Right forelimb (tissue), 1 donor: Measurements from ENCODE around the gene FIZ1.
A peak's percentile ranks its signal among the peaks of the same experiment; 100 is the strongest.

ENCODE experiments used
- DNase-seq: peaks from one replicate; pipeline ENCODE4 v3.0.0-alpha.2; 2018

Gene FIZ1

GRCh38 chr19:55599468-55599841 lies at the start of gene FIZ1:
Gene FIZ1, minus strand, starts transcription at chr19:55599517. Its CDS starts 1,652 bp downstream, at chr19:55597865.
- peak; percentile 100 for DNase-seq

GRCh38 chr19:55648585-55649267 lies 49.4 kb upstream of the FIZ1 start:
- DNase-seq = peak; percentile 44

GRCh38 chr19:55647732-55648584 lies 48.6 kb upstream of the FIZ1 start, which contains the start of gene CCDC106:
Gene CCDC106, plus strand, starts transcription at chr19:55648212. Its CDS starts 835 bp downstream, at chr19:55649047.
- peak; percentile 90 for DNase-seq

DNA sequence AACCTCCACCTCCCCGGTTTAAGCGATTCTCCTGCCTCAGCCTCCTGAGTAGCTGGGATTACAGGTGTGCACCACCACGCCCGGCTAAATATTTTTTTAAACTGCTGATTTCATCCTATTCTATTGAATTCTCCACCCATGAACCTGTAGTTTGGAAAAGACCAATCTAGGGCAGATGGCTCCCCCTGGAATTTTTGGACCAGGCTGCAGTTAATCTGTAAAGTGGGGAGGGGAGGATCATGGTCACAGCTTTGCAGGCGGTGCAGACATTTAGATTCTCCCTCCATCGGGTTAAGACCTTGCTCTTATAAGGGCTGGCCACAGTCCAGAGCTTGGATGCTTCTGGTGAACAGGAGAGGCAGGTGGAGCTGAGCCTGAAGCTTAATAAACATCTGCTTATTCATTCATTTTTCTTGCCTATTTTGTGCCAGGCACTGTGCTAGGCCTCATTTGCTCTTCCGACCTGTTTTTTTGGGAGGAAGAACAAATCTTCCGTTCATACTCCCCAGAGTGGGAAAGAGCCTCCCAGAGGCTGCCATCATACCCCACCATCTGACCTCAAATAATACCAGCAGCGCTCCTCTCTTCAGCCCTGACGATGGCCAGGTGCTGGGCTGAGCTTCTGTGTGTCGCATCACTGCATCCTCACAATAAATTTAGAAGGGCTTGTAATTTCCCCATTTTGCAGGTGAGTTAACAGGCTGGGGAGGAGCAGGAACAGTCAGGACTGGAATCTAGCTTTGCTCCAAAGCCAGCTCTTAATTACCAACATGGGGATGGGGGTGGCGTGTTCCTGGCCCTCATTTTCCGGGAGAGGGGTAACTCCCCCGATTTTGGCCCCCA lies 47.8 kb upstream of the FIZ1 start:
- DNase-seq = no peak

DNA sequence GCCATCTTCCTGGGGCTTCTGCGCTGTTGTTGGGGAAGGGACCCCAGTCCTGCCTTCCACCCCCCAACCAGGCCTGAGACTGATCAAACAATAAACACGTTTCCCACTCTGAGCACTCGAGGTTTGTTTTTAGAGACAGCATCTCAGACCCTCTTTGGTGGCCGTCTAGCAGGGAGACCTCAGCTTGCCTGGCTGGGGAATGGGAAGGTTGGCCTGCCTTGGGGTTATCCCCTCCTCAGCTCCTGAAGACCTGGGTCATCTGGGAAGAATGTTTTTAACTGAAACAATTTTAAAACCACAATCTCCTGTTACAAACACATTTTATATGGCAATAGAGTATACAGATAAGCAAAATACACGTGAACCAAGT lies 46.2 kb upstream of the FIZ1 start:
- no peak for DNase-seq

DNA sequence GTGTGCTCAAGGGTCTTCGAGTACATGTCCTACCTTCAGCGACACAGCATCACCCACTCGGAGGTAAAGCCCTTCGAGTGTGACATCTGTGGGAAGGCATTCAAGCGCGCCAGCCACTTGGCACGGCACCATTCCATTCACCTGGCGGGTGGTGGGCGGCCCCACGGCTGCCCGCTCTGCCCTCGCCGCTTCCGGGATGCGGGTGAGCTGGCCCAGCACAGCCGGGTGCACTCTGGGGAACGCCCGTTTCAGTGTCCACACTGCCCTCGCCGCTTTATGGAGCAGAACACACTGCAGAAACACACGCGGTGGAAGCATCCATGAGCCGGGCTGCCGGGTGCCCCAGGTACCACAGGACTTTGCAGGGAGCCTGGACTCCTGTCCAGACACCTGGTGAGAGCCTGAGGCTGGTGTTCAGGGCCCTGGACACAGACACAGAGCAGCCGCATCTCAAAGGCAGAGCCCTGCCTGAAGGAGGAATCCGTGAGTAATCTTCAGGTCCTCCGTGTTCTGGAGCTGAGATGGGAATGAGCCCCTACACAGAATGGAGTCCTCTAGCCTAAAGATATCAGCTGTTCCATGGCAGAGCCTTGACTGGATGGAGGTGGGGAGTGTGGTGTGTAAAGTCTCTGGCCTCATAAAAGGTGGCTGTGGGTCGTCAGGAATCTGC lies 45.7 kb upstream of the FIZ1 start:
- DNase-seq = no peak

- DNase-seq = no peak
Measured at GRCh38 chr19:55644191-55644833, 45.0 kb upstream of the FIZ1 start.

DNA sequence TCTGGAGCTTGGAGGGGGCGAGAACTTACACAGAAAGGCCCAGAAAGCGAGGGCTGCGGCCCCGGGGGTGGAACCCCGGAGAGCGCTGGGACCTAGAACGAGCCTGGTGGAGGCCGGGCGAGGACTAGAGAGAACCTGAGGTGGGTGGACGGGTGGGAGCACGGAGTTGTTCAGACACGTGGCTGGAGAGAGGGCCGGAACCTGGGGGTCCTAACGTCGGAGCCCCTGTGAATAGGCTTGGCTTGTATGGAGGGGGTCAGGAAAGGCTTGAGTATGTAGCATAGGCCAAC lies 44.5 kb upstream of the FIZ1 start:
- no peak for DNase-seq

DNA sequence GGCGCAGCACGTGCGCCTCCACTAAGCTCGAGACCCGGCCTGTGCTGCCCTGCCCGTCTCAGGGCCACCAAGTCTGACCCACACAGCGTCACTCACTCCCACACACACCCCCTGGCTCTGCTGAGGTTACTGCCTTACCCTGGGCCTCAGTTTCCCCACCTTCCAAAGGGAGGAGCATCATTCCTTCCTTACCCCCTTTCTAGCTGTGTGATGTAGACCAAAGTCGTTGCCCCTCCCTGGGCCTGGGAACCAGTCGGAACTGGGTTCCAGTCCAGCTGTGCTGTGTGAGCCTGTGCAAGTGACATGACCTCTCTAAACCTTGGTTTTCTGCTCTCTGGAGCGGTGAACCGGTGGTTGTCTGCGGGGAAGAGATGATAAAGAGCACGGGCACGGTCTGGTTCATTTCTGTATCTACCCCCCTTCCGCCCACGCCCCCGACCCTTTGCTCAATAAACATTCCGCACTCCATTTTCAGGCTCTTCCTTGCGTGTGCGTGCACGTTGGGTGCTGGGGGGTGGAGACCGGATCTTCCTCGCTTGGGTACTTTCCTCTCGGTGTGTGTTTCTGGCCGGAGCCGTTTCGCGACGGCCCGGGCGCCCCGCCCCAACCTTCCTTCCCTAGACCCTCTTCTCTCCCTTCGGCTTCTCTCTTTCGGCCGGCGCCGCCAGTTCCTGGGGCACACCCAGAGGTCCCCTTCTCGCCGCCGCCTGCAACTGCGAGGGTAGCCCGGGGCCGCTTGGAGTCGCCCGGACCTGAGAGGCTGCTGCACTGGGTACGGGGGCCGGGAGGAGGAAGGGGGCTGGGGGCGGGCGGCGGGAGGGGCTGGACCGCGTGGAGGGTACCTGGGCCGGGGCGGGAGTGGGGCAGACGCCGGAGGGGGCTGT lies 43.9 kb upstream of the FIZ1 start, which contains the start of gene ZNF581:
TSS of gene ZNF581 (plus strand) at position 647 of the 884 bp plus-strand sequence. CDS start 923 bp downstream, outside the sequence.
- peak; percentile 88 for DNase-seq

DNA sequence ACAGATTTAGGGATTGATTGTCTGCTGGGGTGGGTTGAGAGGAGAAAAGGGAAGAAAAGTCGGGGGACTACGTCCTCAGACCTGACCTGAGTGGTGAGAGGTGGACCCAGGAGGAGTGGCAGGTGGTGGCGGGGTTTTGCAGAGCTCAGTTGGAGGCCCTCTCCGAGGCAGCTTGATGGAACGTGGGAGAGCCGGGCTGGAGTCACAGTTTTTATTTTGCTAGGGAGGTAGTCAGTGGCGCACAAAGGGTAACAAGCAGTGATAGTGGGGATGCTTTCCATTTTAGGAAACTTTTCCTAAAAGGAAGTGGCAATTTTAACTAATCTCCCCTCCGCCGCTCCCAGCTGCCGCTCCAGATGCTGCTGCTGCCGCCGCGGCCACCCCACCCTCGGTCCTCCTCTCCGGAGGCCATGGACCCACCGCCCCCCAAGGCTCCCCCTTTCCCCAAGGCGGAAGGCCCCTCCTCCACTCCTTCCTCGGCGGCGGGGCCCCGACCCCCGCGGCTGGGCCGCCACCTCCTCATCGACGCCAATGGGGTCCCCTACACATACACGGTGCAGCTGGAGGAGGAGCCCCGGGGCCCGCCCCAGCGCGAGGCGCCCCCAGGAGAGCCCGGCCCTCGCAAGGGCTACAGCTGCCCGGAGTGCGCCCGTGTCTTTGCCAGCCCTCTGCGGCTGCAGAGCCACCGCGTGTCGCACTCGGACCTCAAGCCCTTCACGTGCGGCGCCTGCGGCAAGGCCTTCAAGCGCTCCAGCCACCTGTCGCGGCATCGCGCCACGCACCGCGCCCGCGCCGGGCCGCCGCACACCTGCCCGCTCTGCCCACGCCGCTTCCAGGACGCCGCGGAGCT lies 43.1 kb upstream of the FIZ1 start:
- no peak for DNase-seq

GRCh38 chr19:55641426-55642152 lies 42.3 kb upstream of the FIZ1 start:
- DNase-seq = no peak

DNA sequence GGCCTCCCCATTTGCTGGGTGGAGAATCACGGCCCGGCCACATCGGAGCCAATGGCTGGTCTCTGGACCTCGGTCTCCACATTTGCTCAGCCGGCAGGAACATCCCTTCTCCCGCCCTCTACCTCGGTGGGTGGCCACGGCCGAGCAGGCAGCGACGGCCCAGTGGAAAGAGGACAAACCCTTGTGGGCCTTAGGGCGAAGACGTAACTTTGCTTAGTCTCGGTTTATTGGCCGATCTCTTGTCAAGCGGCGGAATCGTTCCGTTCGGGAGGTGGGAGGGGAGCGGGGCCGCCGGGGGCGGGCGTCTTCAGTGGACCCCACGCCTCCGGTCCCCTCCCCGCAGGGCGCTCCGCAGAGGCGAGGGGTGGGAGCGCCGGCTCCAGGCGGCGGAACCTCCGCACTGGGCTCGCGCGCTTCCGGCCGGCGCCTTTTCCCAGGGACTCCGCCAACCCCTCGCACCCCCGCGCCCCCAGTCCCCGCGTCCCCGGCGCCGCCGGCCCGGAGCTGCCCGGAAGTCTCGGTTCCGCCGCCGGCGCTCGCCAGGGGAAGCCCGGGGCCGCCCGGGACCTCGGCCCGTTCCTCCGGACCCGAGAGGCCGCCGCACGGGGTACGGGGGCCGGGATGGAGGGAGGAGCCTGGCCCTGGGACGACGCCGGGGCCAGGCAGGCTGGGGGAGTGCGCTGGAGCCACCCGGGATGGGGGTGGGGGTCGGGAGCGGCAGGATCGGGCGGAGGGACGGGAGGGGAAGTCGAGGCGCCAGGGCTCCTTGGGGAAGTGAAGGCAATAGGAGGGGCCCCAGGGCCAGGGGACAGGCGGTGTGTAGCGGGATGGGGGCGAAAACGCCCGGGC lies 41.5 kb upstream of the FIZ1 start, which contains the start of gene ZNF580:
TSS of gene ZNF580 (plus strand) at position 426 of the 849 bp plus-strand sequence. CDS start 1,507 bp downstream, outside the sequence.
- DNase-seq = peak; percentile 90

DNA sequence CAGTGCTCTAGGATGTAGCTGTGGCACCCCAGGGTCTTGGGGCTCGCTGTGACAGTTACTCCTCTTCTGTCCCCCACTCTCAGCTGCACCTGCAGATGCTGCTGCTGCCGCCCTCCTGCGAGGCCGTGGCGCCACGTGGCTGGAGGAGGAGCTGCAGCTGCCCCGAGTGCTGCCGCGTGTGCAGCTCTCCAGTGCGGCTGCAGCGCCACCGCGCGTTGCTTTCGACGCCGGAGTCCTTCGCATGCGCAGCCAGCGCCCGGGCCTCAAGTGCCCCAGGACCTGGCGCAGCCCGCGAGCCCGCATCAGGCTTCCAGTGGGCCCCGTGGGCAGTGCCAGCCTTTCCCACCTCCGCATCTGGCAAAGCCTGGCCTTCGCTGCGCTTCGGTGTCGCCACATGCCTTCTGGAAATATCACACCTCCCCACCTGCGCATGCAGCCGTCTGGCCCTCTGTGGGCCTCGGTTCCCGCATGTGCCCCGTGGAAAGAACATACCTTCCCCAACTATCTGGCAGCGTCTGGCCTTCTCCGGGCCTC lies 40.8 kb upstream of the FIZ1 start:
- peak; percentile 73 for DNase-seq

GRCh38 chr19:55638864-55639359 lies 39.6 kb upstream of the FIZ1 start:
- no peak for DNase-seq

DNA sequence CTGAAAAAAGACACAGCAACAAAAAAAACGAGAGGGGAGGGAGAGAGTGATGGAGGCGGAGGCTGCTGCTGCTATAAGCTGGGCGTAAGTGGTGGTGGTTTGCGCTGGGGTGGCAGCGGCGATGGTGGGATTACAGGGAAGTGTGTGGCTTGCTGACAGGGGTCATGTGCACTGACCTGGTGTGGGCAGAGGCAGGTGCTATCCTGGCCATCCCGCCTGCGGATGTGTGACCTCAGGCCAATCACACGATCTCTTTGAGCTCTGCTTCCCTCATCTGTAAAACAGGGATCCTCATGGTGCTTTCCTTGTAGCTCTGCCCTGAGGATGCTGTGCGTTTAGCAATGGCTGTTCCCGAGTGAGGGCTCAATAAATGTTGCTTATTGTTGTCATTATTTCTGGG lies 38.2 kb upstream of the FIZ1 start:
- no peak for DNase-seq

- DNase-seq = no peak
Measured at GRCh38 chr19:55636723-55637122, 37.4 kb upstream of the FIZ1 start.

GRCh38 chr19:55635856-55636440 lies 36.6 kb upstream of the FIZ1 start:
- no peak for DNase-seq
